ENCODE measurements around the gene PLOD1. TPM values are rescaled to one million over a fixed set of nuclear protein-coding genes. Genes with fewer than 3 reads are reported as not detected.
A peak's percentile ranks its signal among the peaks of the same experiment; 100 is the strongest.
"Not testable (repeated sequence)": the region's sequence is repeated elsewhere in the genome, so short reads cannot be mapped to it uniquely, and the experiment has no call there.

The PLOD1 gene
- total and polyA plus RNA-seq, 2 of the 13 experiments (the other 11 are each of a cell fraction or from before 2014, with no cell fraction given): 70.1 to 318 TPM

- H3K4me1 ChIP-seq (ENCODE audit: insufficient read depth, low read length): peaks cover 60% of the 10 kb centered on the region
- H3K9ac ChIP-seq (ENCODE audit: insufficient read depth, low read depth, low read length); H3K27me3 ChIP-seq (ENCODE audit: control insufficient read depth in 1 of 2, insufficient read depth in 2 of 2, low read length in 2 of 2); BruUV-seq (replicated peaks); intact Hi-C loops (cut with micrococcal nuclease; ENCODE audit: unreplicated experiment); H2AFZ ChIP-seq (ENCODE audit: low read length); in situ Hi-C loops (cut with HindIII; ENCODE audit: extremely low pct_ligation_motif_present, low pct_unique_long_range_greater_than_20kb); H4K20me1 ChIP-seq (ENCODE audit: insufficient read depth, low read length); ATAC-seq; CTCF ChIA-PET (ENCODE audit: low intra/inter-chr PET ratio, low total read pairs); H3K9me3 ChIP-seq (ENCODE audit: low read length); H3K27ac ChIP-seq (ENCODE audit: extremely low read length, insufficient read depth, low read length); DNase-seq (ENCODE audit: low spot score); H3K4me3 ChIP-seq (replicated peaks in 1 of 3; ENCODE audit: insufficient read depth in 1 of 3, low read depth in 2 of 3, low read length in 3 of 3); FAIRE-seq: not testable (repeated sequence)
- H3K79me2 ChIP-seq (ENCODE audit: insufficient read depth, low read length): peaks cover 14% of the 10 kb centered on the region
- H3K4me2 ChIP-seq (ENCODE audit: low read depth, low read length): peak overlapping the region; percentile 18; the same call in 1 of the 2 replicates
- TF ChIP-seq GMEB1 (CRISPR knock-in tag; IDR thresholded peaks at IDR 0.05; ENCODE audit: borderline replicate concordance): 0 out of 2 replicates have a peak, but pooled peaks have one; percentile 2
- peaks cover 0 to 11% of the 10 kb centered on the region in 2 experiments; a peak in 2 of 5 replicates for H3K36me3 ChIP-seq (replicated peaks in 1 of 2; ENCODE audit: control insufficient read depth in 1 of 2, insufficient read depth in 2 of 2, low read length in 2 of 2)
- WGBS (ENCODE audit: low lambda C conversion rate): 98% methylated on average over 7 of the region's 7 CpGs
- POLR2A ChIA-PET: interaction anchor here (1.3 to 2.6 kb wide), 3 partner anchors 13 to 32 kb away, joined by 3 to 16 read pairs (median 11); partner anchors contain the start of gene KIAA2013
Observed at GRCh38 chr1:11939794-11940193, 5.3 kb downstream of the PLOD1 start.

- BruUV-seq (replicated peaks): no TSS peak
- peak; percentile 70 for DNase-seq (ENCODE audit: low spot score)
- Histone ChIP-seq H3K4me1 (ENCODE audit: insufficient read depth, low read length) (peaks cover 55% of the 10 kb centered on the region), H3K36me3 (replicated peaks in 1 of 2; ENCODE audit: control insufficient read depth in 1 of 2, insufficient read depth in 2 of 2, low read length in 2 of 2) (peaks cover 0 to 11% of the 10 kb centered on the region in 2 experiments; a peak in 2 of 5 replicates), H3K4me3 (replicated peaks in 1 of 3; ENCODE audit: insufficient read depth in 1 of 3, low read depth in 2 of 3, low read length in 3 of 3) (no peak overlapping the region), H3K9me3 (ENCODE audit: low read length) (no peaks in the 10 kb centered on the region), H3K27me3 (ENCODE audit: control insufficient read depth in 1 of 2, insufficient read depth in 2 of 2, low read length in 2 of 2) (no peaks in the 10 kb centered on the region), H4K20me1 (ENCODE audit: insufficient read depth, low read length) (no peaks in the 10 kb centered on the region), H3K27ac (ENCODE audit: extremely low read length, insufficient read depth, low read length) (no peak overlapping the region), H3K9ac (ENCODE audit: insufficient read depth, low read depth, low read length) (no peak overlapping the region), H3K4me2 (ENCODE audit: low read depth, low read length) (peak overlapping the region; percentile 18; the same call in 1 of the 2 replicates), H2AFZ (ENCODE audit: low read length) (no peak overlapping the region), H3K79me2 (ENCODE audit: insufficient read depth, low read length) (peaks cover 8% of the 10 kb centered on the region)
- WGBS (ENCODE audit: low lambda C conversion rate): 73% methylated on average over 9 of the region's 9 CpGs
- in situ Hi-C loops (cut with HindIII; ENCODE audit: extremely low pct_ligation_motif_present, low pct_unique_long_range_greater_than_20kb): no loop called here
- peak; percentile 43 for FAIRE-seq
- intact Hi-C loops (cut with micrococcal nuclease; ENCODE audit: unreplicated experiment): no loop called here
- POLR2A ChIA-PET: interaction anchor here (1.3 to 2.6 kb wide), 3 partner anchors 14 to 32 kb away, joined by 3 to 16 read pairs (median 11); partner anchors contain the start of gene KIAA2013
- CTCF ChIA-PET (ENCODE audit: low intra/inter-chr PET ratio, low total read pairs): no interaction called here
- ATAC-seq: peak; percentile 82
- TF ChIP-seq SMC3 (IDR thresholded peaks at IDR 0.05; ENCODE audit: low read length) (no peak), KLF11 (CRISPR knock-in tag; IDR thresholded peaks at IDR 0.05) (no peak), PATZ1 (CRISPR knock-in tag; IDR thresholded peaks at IDR 0.05) (peak; percentile 39; the same call in 1 of the 2 replicates), RBM22 (optimal IDR thresholded peaks at IDR 0.05; ENCODE audit: low read length) (peak; percentile 13), FOSL1 (CRISPR knock-in tag; IDR thresholded peaks at IDR 0.05; ENCODE audit: borderline replicate concordance) (0 out of 2 replicates have a peak, but pooled peaks have one; percentile 14), TFAP4 (IDR thresholded peaks at IDR 0.05; ENCODE audit: borderline replicate concordance, low read depth) (peak; percentile 59; the same call in 1 of the 2 replicates), BATF2 (CRISPR knock-in tag; IDR thresholded peaks at IDR 0.05) (no peak), PBX3 (CRISPR knock-in tag; IDR thresholded peaks at IDR 0.05; ENCODE audit: borderline replicate concordance) (no peak)
Observed at GRCh38 chr1:11940260-11940921, 5.9 kb downstream of the PLOD1 start.
